Measurements from ENCODE around the gene SCN9A.
A peak's percentile ranks its signal among the peaks of the same experiment; 100 is the strongest.

The SCN9A gene

DNA sequence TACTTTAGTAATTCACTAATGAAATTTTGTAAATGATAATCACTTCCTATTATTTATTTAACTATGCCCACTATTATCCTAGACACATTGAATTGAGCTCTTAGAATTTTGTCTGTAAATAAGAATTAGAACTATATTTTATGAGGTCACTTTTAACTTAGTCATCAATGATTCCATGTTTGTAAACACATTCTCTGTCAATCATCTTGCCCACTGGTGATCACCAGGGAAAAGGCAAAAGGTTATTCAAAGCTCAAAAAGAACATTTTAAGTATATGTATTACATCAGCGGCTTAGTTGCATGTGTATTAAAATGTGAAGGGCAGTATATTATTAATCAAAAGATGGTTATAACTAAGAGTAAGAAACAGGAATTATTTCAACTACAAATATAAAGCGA lies 25.2 kb downstream of the SCN9A start:
- no peaks in the 10 kb centered on the region for H3K27me3 ChIP-seq (replicated peaks; ENCODE audit: insufficient read depth, low read length)
- H3K4me3 ChIP-seq (ENCODE audit: low read length) = no peak overlapping the region
- TF ChIP-seq EZH2 (optimal IDR thresholded peaks at IDR 0.05; ENCODE audit: low read depth, low read length) = no peak
- no peak for TF ChIP-seq CTCF (IDR thresholded peaks at IDR 0.05; ENCODE audit: low read length)
- TF ChIP-seq EZH2phosphoT487 (IDR thresholded peaks at IDR 0.05; ENCODE audit: low read length) = no peak
- no peak overlapping the region for H3K4me2 ChIP-seq (ENCODE audit: low read depth, low read length)
- no peak overlapping the region for H2AFZ ChIP-seq (ENCODE audit: low read length)
- no peaks in the 10 kb centered on the region for H3K9me3 ChIP-seq (replicated peaks; ENCODE audit: insufficient read depth, low read length)
- H3K9me2 ChIP-seq (replicated peaks; ENCODE audit: insufficient read depth, low read length) = no peaks in the 10 kb centered on the region
- no peak overlapping the region for H3K27ac ChIP-seq (ENCODE audit: low read length)
- no peaks in the 10 kb centered on the region for H3K36me3 ChIP-seq (replicated peaks; ENCODE audit: insufficient read depth, low read length)
- no peaks in the 10 kb centered on the region for H3F3A ChIP-seq (ENCODE audit: insufficient read depth, low read length)
- H3K4me1 ChIP-seq (ENCODE audit: low read length) = no peaks in the 10 kb centered on the region
- no peak overlapping the region for H3K9ac ChIP-seq (ENCODE audit: low read length)
- peaks cover 5% of the 10 kb centered on the region; the same call in 1 of the 2 replicates for H3K79me2 ChIP-seq (ENCODE audit: low read length)
- DNase-seq = no peak
- H4K20me1 ChIP-seq (ENCODE audit: insufficient read depth, low read length) = no peaks in the 10 kb centered on the region; the same call in 1 of the 2 replicates

DNA sequence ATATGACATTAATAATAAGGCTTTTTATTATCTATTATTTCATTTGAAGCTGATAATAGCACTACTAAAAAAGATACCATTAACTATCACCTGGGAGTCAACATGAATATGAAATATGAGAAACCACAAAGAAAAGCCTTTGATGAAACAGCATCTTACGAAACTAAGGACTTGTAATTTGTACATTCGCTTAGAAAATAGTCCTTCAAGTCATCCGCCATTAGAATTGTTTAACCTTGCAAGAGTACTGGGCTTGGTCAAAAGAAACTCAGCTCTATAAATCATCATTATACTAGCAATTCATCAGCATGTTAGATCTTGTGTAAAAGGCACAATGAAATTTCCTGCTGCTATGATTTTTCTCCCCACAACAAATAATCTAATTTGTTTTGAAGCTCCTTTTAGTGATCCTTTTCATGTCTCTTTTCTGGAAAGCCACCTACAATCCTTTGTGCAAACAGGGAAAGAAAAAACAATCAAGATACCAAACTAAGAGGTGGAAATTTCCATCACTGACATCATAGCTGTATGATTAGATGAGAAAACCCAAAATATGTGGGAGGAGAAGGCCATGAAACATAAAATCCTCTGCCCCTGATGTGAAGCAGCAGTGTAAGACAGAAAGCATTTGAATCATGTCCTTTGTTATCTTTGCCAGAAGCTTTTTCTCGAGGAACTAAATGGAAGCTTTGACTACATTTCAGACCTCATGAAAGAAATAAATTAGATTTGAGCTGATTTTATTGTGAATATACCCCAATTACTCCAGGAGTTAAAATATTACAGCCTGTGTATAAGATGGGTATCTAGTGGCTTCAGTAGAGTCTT lies 31.2 kb downstream of the SCN9A start:
- H2AFZ ChIP-seq (ENCODE audit: low read length) = no peak overlapping the region
- H3K27me3 ChIP-seq (replicated peaks; ENCODE audit: insufficient read depth, low read length) = no peaks in the 10 kb centered on the region
- no peaks in the 10 kb centered on the region for H3K36me3 ChIP-seq (replicated peaks; ENCODE audit: insufficient read depth, low read length)
- no peak overlapping the region for H3K4me3 ChIP-seq (ENCODE audit: low read length)
- H3K4me1 ChIP-seq (ENCODE audit: low read length) = no peaks in the 10 kb centered on the region; the same call in 1 of the 2 replicates
- no peaks in the 10 kb centered on the region for H3F3A ChIP-seq (ENCODE audit: insufficient read depth, low read length)
- H3K9ac ChIP-seq (ENCODE audit: low read length) = no peak overlapping the region
- no peak for TF ChIP-seq CTCF (IDR thresholded peaks at IDR 0.05; ENCODE audit: low read length)
- TF ChIP-seq EZH2phosphoT487 (IDR thresholded peaks at IDR 0.05; ENCODE audit: low read length) = no peak
- TF ChIP-seq EZH2 (optimal IDR thresholded peaks at IDR 0.05; ENCODE audit: low read depth, low read length) = no peak
- no peaks in the 10 kb centered on the region for H3K9me2 ChIP-seq (replicated peaks; ENCODE audit: insufficient read depth, low read length)
- H3K4me2 ChIP-seq (ENCODE audit: low read depth, low read length) = no peak overlapping the region
- no peaks in the 10 kb centered on the region for H3K79me2 ChIP-seq (ENCODE audit: low read length)
- no peaks in the 10 kb centered on the region for H4K20me1 ChIP-seq (ENCODE audit: insufficient read depth, low read length)
- H3K9me3 ChIP-seq (replicated peaks; ENCODE audit: insufficient read depth, low read length) = no peaks in the 10 kb centered on the region
- no peak overlapping the region for H3K27ac ChIP-seq (ENCODE audit: low read length)
- DNase-seq = peak; percentile 14

GRCh38 chr2:166343467-166343866 lies 32.3 kb downstream of the SCN9A start:
- Histone ChIP-seq H4K20me1 (ENCODE audit: insufficient read depth, low read length) (no peaks in the 10 kb centered on the region), H3K4me1 (ENCODE audit: low read length) (no peaks in the 10 kb centered on the region; the same call in 1 of the 2 replicates), H3K27ac (ENCODE audit: low read length) (no peak overlapping the region), H3K27me3 (replicated peaks; ENCODE audit: insufficient read depth, low read length) (no peaks in the 10 kb centered on the region), H3K9me2 (replicated peaks; ENCODE audit: insufficient read depth, low read length) (no peaks in the 10 kb centered on the region), H3K4me2 (ENCODE audit: low read depth, low read length) (no peak overlapping the region), H3K9me3 (replicated peaks; ENCODE audit: insufficient read depth, low read length) (no peaks in the 10 kb centered on the region), H3K9ac (ENCODE audit: low read length) (no peak overlapping the region), H3K36me3 (replicated peaks; ENCODE audit: insufficient read depth, low read length) (no peaks in the 10 kb centered on the region), H3K79me2 (ENCODE audit: low read length) (no peaks in the 10 kb centered on the region), H3F3A (ENCODE audit: insufficient read depth, low read length) (no peaks in the 10 kb centered on the region), H2AFZ (ENCODE audit: low read length) (no peak overlapping the region), H3K4me3 (ENCODE audit: low read length) (no peak overlapping the region)
- DNase-seq = no peak
- TF ChIP-seq EZH2 (optimal IDR thresholded peaks at IDR 0.05; ENCODE audit: low read depth, low read length) = no peak
- TF ChIP-seq CTCF (IDR thresholded peaks at IDR 0.05; ENCODE audit: low read length) = no peak
- no peak for TF ChIP-seq EZH2phosphoT487 (IDR thresholded peaks at IDR 0.05; ENCODE audit: low read length)

Measured in MM.1S (cell line).